Endothelial cell of umbilical vein (primary cell): Measurements from ENCODE around the gene COQ4. TPM values are rescaled to one million over a fixed set of nuclear protein-coding genes. Genes with fewer than 3 reads are reported as not detected.

Experiments
- BruUV-seq: library from RNA; stranded (reverse); fragments of 400-500 nt; replicated peaks from 2 replicates; lab custom pipeline; 2021; lab: Mats Ljungman, UMichigan
- CTCF ChIA-PET: fragments of 300-600, 350-600 bp; sonication (Branson Sonifier 250); formaldehyde crosslinking; loops from one replicate; lab custom pipeline; 2021; ENCODE audit warnings: antibody characterized with exemption, inconsistent platforms; lab: Charles Lee
- POLR2A ChIA-PET: fragments of 300-600, 350-600 bp; sonication (Branson Sonifier 250); formaldehyde crosslinking; loops from one replicate; lab custom pipeline; 2021; ENCODE audit warnings: antibody characterized with exemption, inconsistent platforms; lab: Charles Lee
- DNase-seq: peaks from one replicate; pipeline ENCODE4 v3.0.0-alpha.2; 2011; ENCODE audit warnings: low read depth, low spot score
- FAIRE-seq: peaks from 2 replicates; lab custom pipeline; 2011; peaks lifted over from hg19 to GRCh38; lab: Jason Lieb, UNC
- H2AFZ ChIP-seq: 2 replicates; pipeline ENCODE4 v1.6.0; 2012; ENCODE audit warnings: low read depth, low read length, control low read depth, inconsistent platforms
- H3K27ac ChIP-seq: 2 replicates; pipeline ENCODE4 v1.5.1; 2011; ENCODE audit warnings: low read depth, mild to moderate bottlenecking, control low read depth, low read length, moderate library complexity; ENCODE audit not compliant: insufficient read depth
- H3K27me3 ChIP-seq, 2 experiments: 2 replicates each; pipeline versions ENCODE4 v1.6.0 to v1.6.1; 2011; ENCODE audit warnings: low read length in 2 of 2, mixed read lengths in 1 of 2; ENCODE audit not compliant: control insufficient read depth in 2 of 2, insufficient read depth in 2 of 2
- H3K36me3 ChIP-seq, 2 experiments: 2 replicates in 1 of 2; 3 replicates in 1 of 2; pipeline ENCODE4 v1.5.1; 2011; ENCODE audit warnings: low read length in 2 of 2, mild to moderate bottlenecking in 1 of 2, moderate library complexity in 1 of 2; ENCODE audit not compliant: control insufficient read depth in 2 of 2, insufficient read depth in 2 of 2; ENCODE audit errors: extremely low read depth in 1 of 2
- H3K4me1 ChIP-seq: 3 replicates; pipeline ENCODE4 v1.5.1; 2011; ENCODE audit warnings: mild to moderate bottlenecking, low read length; ENCODE audit not compliant: control insufficient read depth, insufficient read depth; ENCODE audit errors: extremely low read depth
- H3K4me2 ChIP-seq: 2 replicates; pipeline ENCODE4 v1.6.1; 2011; ENCODE audit warnings: low read length, control low read depth, mixed read lengths; ENCODE audit not compliant: insufficient read depth
- H3K4me3 ChIP-seq, 3 experiments: fragments of 200-600 bp in 1 of 3; sonication (generic), shearing (Covaris generic) in 1 of 3; replicated peaks in 1 of 3; 2 replicates each; pipeline ENCODE4 v1.5.1; 2011 to 2016; ENCODE audit warnings: control low read depth in 3 of 3, low read length in 3 of 3, mild to moderate bottlenecking in 2 of 3, inconsistent platforms in 1 of 3, low read depth in 1 of 3, moderate library complexity in 1 of 3; ENCODE audit not compliant: insufficient read depth in 1 of 3
- H3K79me2 ChIP-seq: 2 replicates; pipeline ENCODE4 v1.6.0; 2012; ENCODE audit warnings: low read length, inconsistent platforms; ENCODE audit not compliant: control insufficient read depth, insufficient read depth
- H3K9ac ChIP-seq: replicated peaks from 2 replicates; pipeline ENCODE3; 2011; ENCODE audit warnings: low read length, control low read depth; ENCODE audit not compliant: insufficient read depth; ENCODE audit errors: extremely low read depth
- H3K9me1 ChIP-seq: replicated peaks from 3 replicates; pipeline ENCODE4 v1.6.0; 2011; ENCODE audit warnings: mild to moderate bottlenecking, low read length; ENCODE audit not compliant: control insufficient read depth, insufficient read depth; ENCODE audit errors: extremely low read depth
- H3K9me3 ChIP-seq: replicated peaks from 2 replicates; pipeline ENCODE4 v1.5.1; 2012; ENCODE audit warnings: low read length, inconsistent platforms; ENCODE audit not compliant: control insufficient read depth, insufficient read depth
- H4K20me1 ChIP-seq: replicated peaks from 2 replicates; pipeline ENCODE3; 2011; ENCODE audit warnings: mild to moderate bottlenecking, low read length; ENCODE audit not compliant: control insufficient read depth, insufficient read depth; ENCODE audit errors: extremely low read depth
- CTCF ChIP-seq, 2 donors: IDR thresholded peaks; 1 replicate in 1 of 2; 2 replicates in 1 of 2; pipeline ENCODE4 v1.5.1; 2011; ENCODE audit warnings: low read length in 2 of 2, mild to moderate bottlenecking in 2 of 2, moderate library complexity in 2 of 2, control low read depth in 1 of 2, inconsistent platforms in 1 of 2, low read depth in 1 of 2; ENCODE audit not compliant: insufficient read depth in 1 of 2; ENCODE audit errors: extremely low read depth in 1 of 2
- EZH2 ChIP-seq: IDR thresholded peaks from 2 replicates; pipeline ENCODE4 v1.6.1; 2012; ENCODE audit warnings: borderline replicate concordance, low read depth, mild to moderate bottlenecking, moderate library complexity, low read length, inconsistent platforms; ENCODE audit not compliant: severe bottlenecking
- FOS ChIP-seq: IDR thresholded peaks from 2 replicates; pipeline ENCODE4 v1.6.1; 2011; ENCODE audit warnings: mild to moderate bottlenecking, low read length, moderate library complexity, borderline replicate concordance; ENCODE audit not compliant: insufficient read depth
- GATA2 ChIP-seq: IDR thresholded peaks from 2 replicates; pipeline ENCODE4 v1.7.0; 2011; ENCODE audit warnings: low read depth, mild to moderate bottlenecking, moderate library complexity, mixed read lengths, low read length; ENCODE audit not compliant: insufficient read length, insufficient read depth
- JUN ChIP-seq: IDR thresholded peaks from 2 replicates; pipeline ENCODE4 v1.6.1; 2011; ENCODE audit warnings: borderline replicate concordance, low read depth; ENCODE audit not compliant: insufficient read length, insufficient read depth
- MAX ChIP-seq: IDR thresholded peaks from 2 replicates; pipeline ENCODE4 v1.6.1; 2011; ENCODE audit not compliant: insufficient read depth, insufficient read length
- MYC ChIP-seq: IDR thresholded peaks from one replicate; pipeline ENCODE4 v1.6.1; 2011; ENCODE audit warnings: mild to moderate bottlenecking, low read depth, low read length
- POLR2A ChIP-seq: IDR thresholded peaks from 2 replicates; pipeline ENCODE4 v1.6.1; 2012; ENCODE audit warnings: low read depth, mild to moderate bottlenecking, control low read depth, low read length
- POLR2AphosphoS5 ChIP-seq: IDR thresholded peaks from 2 replicates; pipeline ENCODE4 v1.6.1; 2012; ENCODE audit warnings: low read depth, mild to moderate bottlenecking, control low read depth, low read length, moderate library complexity; ENCODE audit not compliant: insufficient read depth
- dilution Hi-C: fragments of 300-500 bp; cut with MboI; formaldehyde crosslinking; loops from one replicate; pipeline ENCODE4 v1.15.0; 2019; ENCODE audit warnings: low sequenced_read_pairs; ENCODE audit not compliant: extremely low pct_ligation_motif_present
- intact Hi-C: fragments of 100-400 bp; cut with micrococcal nuclease; formaldehyde crosslinking; loops from one replicate; pipeline ENCODE4 v1.10.0; 2022
- polyA plus RNA-seq, 4 experiments: library from polyadenylated mRNA; depleted of rRNA in 3 of 4; stranded (reverse) in 3 of 4; unstranded in 1 of 4; fragments of >200 nt; gene quantifications; 2 replicates each; pipeline versions ENCODE4 v1.2.1 to v1.2.3, GENCODE V29; 2011 to 2012; ENCODE audit warnings: missing spikeins in 1 of 4
- total RNA-seq: library from RNA; stranded (reverse); gene quantifications from 2 replicates; pipeline ENCODE4 v1.2.3, GENCODE V29; 2021

The COQ4 gene
- total and polyA plus RNA-seq, 2 donors (not counting 3 experiments of a cell fraction or from before 2014, with no cell fraction given): 44.4 to 78.1 TPM

- no TSS peak for BruUV-seq
- Histone ChIP-seq H3K9ac (no peak overlapping the region), H3K4me3 (no peak overlapping the region), H3K36me3 (peaks cover 3 to 13% of the 10 kb centered on the region in 2 experiments), H3K79me2 (no peaks in the 10 kb centered on the region), H3K4me2 (no peak overlapping the region), H4K20me1 (no peaks in the 10 kb centered on the region), H3K9me1 (no peaks in the 10 kb centered on the region), H3K4me1 (peaks cover 9% of the 10 kb centered on the region), H3K9me3 (no peaks in the 10 kb centered on the region), H3K27ac (no peak overlapping the region), H2AFZ (no peak overlapping the region), H3K27me3 (no peaks in the 10 kb centered on the region)
- FAIRE-seq (no peak), DNase-seq (no peak)
- POLR2A ChIA-PET: no interaction called here
- intact Hi-C loops: no loop called here
- CTCF ChIA-PET: interaction anchor here (0.6 to 1.4 kb wide), 4 partner anchors 31 to 152 kb away, joined by 3 to 4 read pairs (median 3); no protein-coding TSS in a partner anchor
- dilution Hi-C loops: no loop called here
- TF ChIP-seq JUN: no peak
- no peak for TF ChIP-seq MYC
- TF ChIP-seq FOS: no peak
- TF ChIP-seq EZH2: no peak
- no peak for TF ChIP-seq POLR2AphosphoS5
- no peak for TF ChIP-seq CTCF (IDR thresholded peaks at IDR 0.05; ENCODE audit: extremely low read depth in 1 of 2, insufficient read depth in 1 of 2, low read depth in 1 of 2, low read length in 2 of 2)
- TF ChIP-seq GATA2: no peak
- TF ChIP-seq MAX: no peak
- TF ChIP-seq POLR2A: no peak
Observed at GRCh38 chr9:128286440-128286839, 36.2 kb upstream of the COQ4 start.
